Prostate gland (tissue), 2 donors: ENCODE data around the gene PTGS2. TPM values are rescaled to one million over a fixed set of nuclear protein-coding genes. Genes with fewer than 3 reads are reported as not detected.
"Not testable (repeated sequence)": the region's sequence is repeated elsewhere in the genome, so short reads cannot be mapped to it uniquely, and the experiment has no call there.

Source experiments
- DNase-seq: peaks from one replicate; pipeline ENCODE4 v3.0.0-alpha.2; 2019; ENCODE audit warnings: low spot score
- H3K27ac ChIP-seq, 2 donors: fragments of 200-600 bp; sonication (generic); 2 replicates each; pipeline ENCODE4 v1.5.1; 2017 to 2019
- H3K27me3 ChIP-seq: fragments of 200-600 bp; sonication (generic); replicated peaks from 2 replicates; pipeline ENCODE4 v1.5.1; 2019; ENCODE audit not compliant: insufficient read depth
- H3K36me3 ChIP-seq, 2 donors: fragments of 200-600 bp; sonication (generic); 1 replicate in 1 of 2; 2 replicates in 1 of 2; pipeline versions ENCODE4 v1.5.1 to v1.8.1; 2017 to 2019
- H3K4me1 ChIP-seq: fragments of 200-600 bp; sonication (generic); replicated peaks from 2 replicates; pipeline ENCODE4 v1.5.1; 2019
- H3K4me3 ChIP-seq, 2 donors: fragments of 200-600 bp; sonication (generic); 2 replicates each; pipeline ENCODE4 v1.5.1; 2017 to 2019
- H3K9me3 ChIP-seq: fragments of 200-600 bp; sonication (generic); 2 replicates; pipeline ENCODE4 v1.5.1; 2017
- POLR2A ChIP-seq: fragments of 450-650 bp; IDR thresholded peaks from one replicate; pipeline ENCODE4 v1.6.1; 2016; ENCODE audit warnings: antibody characterized with exemption, mild to moderate bottlenecking
- POLR2AphosphoS5 ChIP-seq: sonication (generic); formaldehyde crosslinking; IDR thresholded peaks from one replicate; pipeline ENCODE4 v1.6.1; 2017; ENCODE audit warnings: antibody characterized with exemption
- WGBS: methylation state at CpG from one replicate; pipeline ENCODE4 v1.1.5; 2018; 5-methylcytosine and 5-hydroxymethylcytosine counted together
- intact Hi-C: fragments of 100-400 bp; cut with DNase I; formaldehyde crosslinking; loops from one replicate; pipeline ENCODE4 v1.14.2; 2022
- total RNA-seq, 2 donors: library from RNA; depleted of rRNA; stranded (reverse); fragments of >200 nt; gene quantifications; one replicate each; pipeline ENCODE4 v1.1.0, GENCODE V29; 2016
- TF ChIP-seq, protein P1 (sequence below), 4 experiments: fragments of 200-600 bp in 2 of 4; fragments of 450-650 bp in 2 of 4; sonication (generic) in 2 of 4; IDR thresholded peaks; 1 replicate in 3 of 4; 2 replicates in 1 of 4; pipeline ENCODE4 v1.5.1; 2016 to 2019; ENCODE audit warnings: antibody characterized with exemption in 4 of 4, mild to moderate bottlenecking in 2 of 4, moderate library complexity in 2 of 4

PTGS2 gene
- total RNA-seq, 2 donors from 2014 or later = 11.2 to 14.3 TPM

DNA sequence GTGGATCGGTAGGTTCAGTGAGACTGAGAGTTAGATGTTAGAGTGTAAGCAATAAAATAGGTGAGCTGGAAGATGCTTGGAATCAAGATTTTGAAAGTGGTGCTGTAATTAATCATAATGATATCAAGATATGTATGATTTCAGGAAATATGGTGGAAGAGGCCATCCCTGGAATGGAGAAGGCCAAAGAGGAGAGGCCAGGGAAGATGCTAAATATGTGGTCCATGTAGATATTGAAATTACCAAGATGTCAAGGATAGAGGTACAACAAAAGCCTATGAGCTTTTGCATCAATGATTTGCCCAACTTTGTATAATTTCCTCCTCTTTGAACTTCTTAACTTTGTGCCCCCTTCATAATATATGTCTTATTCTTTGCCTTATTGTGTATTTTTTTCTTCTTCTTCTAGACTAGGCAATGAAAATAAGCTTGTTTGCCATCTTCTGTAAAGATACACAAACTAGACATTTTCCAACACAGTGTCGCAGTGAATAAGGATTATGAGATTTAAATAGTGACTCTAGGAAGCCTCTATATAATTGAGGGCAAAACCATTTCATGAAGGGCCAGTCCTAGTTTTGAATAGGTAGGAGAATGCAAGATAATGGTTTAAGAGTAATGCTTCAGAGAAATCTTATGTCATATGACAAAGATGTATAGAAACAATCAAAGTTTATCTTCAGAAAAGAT lies 8.9 kb downstream of the PTGS2 start:
- intact Hi-C loops = no loop called here
- 80% methylated on average over 2 of the region's 2 CpGs for WGBS
- Histone ChIP-seq H3K4me1 (no peaks in the 10 kb centered on the region), H3K36me3 (no peaks in the 10 kb centered on the region), H3K27me3 (no peaks in the 10 kb centered on the region), H3K4me3 (no peak overlapping the region), H3K27ac (no peak overlapping the region), H3K9me3 (no peaks in the 10 kb centered on the region)
- no peak for DNase-seq
- TF ChIP-seq POLR2AphosphoS5 (no peak), POLR2A (no peak)
- TF ChIP-seq, protein P1, sequence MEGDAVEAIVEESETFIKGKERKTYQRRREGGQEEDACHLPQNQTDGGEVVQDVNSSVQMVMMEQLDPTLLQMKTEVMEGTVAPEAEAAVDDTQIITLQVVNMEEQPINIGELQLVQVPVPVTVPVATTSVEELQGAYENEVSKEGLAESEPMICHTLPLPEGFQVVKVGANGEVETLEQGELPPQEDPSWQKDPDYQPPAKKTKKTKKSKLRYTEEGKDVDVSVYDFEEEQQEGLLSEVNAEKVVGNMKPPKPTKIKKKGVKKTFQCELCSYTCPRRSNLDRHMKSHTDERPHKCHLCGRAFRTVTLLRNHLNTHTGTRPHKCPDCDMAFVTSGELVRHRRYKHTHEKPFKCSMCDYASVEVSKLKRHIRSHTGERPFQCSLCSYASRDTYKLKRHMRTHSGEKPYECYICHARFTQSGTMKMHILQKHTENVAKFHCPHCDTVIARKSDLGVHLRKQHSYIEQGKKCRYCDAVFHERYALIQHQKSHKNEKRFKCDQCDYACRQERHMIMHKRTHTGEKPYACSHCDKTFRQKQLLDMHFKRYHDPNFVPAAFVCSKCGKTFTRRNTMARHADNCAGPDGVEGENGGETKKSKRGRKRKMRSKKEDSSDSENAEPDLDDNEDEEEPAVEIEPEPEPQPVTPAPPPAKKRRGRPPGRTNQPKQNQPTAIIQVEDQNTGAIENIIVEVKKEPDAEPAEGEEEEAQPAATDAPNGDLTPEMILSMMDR (IDR thresholded peaks at IDR 0.05) = no peak

DNA sequence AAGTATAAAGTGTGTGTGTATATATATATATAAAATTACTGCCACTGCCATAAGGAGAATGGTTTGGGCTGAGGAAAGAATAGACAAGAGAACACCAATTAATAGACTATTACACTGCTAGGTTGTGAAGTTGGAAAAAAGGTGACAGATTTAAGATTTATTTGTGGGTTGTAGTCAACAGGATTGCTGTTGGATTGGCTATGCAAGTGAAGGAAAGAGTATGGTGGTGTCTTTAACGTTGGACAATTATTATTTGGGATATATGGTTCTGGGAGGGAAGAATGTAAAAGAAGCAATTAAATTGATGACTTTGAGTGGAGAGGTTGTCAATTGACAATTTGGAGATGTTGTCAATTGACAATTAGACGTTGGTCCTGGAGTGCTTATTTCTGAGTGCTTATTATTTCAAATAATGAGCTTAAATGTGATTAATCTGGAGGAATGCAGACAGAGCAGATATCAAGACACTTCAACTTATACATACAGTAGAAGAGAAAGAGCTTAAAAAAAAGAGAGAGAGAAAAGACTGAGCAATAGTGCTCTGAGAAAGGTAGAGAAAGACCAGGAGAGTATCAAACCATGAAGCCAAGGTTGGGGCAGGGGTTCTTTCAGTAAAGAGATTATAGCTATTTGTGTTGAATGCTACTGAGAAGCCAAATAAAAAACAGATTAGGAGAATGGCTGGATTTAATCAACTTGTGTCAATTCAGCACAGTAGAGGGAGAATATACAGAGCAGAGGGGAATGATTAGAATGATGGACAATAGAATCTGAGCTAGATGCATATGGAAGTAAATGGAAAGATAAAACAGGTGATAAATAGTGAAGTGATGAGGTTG lies 9.7 kb downstream of the PTGS2 start:
- no peaks in the 10 kb centered on the region for H3K36me3 ChIP-seq
- no peaks in the 10 kb centered on the region for H3K27me3 ChIP-seq
- intact Hi-C loops = no loop called here
- WGBS = 68% methylated on average over 2 of the region's 2 CpGs
- H3K9me3 ChIP-seq = no peaks in the 10 kb centered on the region
- no peak for DNase-seq
- H3K4me1 ChIP-seq = no peaks in the 10 kb centered on the region
- TF ChIP-seq POLR2A (no peak), POLR2AphosphoS5 (no peak)
- TF ChIP-seq, protein P1 (IDR thresholded peaks at IDR 0.05) = no peak
- no peak overlapping the region for H3K4me3 ChIP-seq
- no peak overlapping the region for H3K27ac ChIP-seq

DNA sequence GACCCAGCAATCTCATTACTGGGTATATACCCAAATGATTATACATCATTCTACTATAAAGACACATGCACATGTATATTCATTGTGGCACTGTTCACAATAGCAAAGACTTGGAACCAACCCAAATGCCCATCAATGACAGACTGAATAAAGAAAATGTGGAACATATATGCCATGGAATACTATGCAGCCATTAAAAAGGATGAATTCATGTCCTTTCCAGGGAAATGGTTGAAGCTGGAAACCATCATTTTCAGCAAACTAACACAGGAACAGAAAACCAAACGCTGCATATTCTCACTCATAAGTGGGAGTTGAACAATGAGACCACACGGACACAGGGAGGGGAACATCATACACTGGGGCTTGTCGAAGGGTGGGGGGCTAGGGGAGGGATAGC lies 10.4 kb downstream of the PTGS2 start:
- intact Hi-C loops, H3K4me1 ChIP-seq, H3K9me3 ChIP-seq, H3K27me3 ChIP-seq, DNase-seq, H3K27ac ChIP-seq, H3K36me3 ChIP-seq, H3K4me3 ChIP-seq: not testable (repeated sequence)
- 94% methylated on average over 3 of the region's 3 CpGs for WGBS

DNA sequence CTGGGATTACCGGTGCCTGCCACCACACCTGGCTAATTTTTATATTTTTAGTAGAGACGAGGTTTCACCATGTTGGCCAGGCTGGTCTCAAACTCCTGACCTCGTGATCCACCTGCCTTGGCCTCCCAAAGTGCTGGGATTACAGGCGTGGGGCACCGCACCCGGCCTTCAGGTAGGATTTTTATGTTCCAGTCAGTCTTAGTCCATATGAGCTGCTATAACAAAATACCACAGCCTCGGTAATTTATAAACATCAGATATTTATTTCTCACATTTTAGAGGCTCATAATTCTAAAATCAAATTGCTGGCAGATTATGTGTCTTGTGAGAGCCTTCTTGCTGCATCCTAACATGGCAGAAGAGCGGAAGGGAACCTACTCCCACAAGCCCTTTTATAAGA lies 16.0 kb downstream of the PTGS2 start:
- DNase-seq, H3K4me1 ChIP-seq, H3K27me3 ChIP-seq, H3K27ac ChIP-seq, H3K9me3 ChIP-seq, H3K36me3 ChIP-seq, intact Hi-C loops, H3K4me3 ChIP-seq: not testable (repeated sequence)
- 92% methylated on average over 8 of the region's 8 CpGs for WGBS

DNA sequence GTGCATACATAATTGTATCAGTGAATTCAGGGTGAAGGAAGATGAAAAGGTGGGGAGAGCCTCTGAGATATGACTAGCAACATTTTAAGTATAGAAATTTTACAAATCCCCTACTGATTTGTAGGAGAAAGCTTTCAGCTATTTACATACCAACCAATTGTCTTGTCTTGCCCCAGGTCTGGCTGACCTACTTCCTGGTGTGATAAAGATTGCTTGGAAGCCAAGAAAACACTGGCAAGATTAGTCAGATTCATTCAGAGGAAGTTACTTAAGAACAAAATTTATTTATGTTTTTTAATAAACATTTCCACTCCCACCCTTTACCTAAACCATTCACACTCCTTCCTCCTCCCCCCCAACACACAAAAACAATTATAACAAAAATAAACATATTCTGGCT lies 17.5 kb downstream of the PTGS2 start:
- no peaks in the 10 kb centered on the region for H3K4me1 ChIP-seq
- no peak for TF ChIP-seq POLR2AphosphoS5
- TF ChIP-seq POLR2A = no peak
- TF ChIP-seq, protein P1 (IDR thresholded peaks at IDR 0.05) = no peak

DNA sequence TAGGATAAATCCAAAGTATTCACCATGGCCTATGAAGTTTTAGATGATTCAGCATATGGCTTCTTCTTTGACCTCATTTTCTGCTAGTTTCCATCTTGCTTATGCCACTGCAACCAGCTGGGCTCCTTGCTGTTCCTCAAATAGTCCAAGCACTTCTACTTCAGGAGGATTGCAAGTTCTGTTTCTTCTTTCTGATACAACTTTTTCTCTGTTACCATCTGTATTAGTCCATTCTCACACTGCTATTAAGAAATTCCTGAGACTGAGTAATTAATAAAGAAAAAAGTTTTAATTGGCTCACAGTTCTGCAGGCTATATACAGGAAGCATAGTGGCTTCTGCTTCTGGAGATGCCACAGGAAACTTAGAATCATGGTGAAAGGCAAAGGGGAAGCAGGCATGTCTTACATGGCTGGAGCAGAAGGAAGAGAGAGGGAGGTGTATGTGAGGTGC lies 20.3 kb downstream of the PTGS2 start:
- DNase-seq = no peak
- intact Hi-C loops = no loop called here
- H3K4me1 ChIP-seq = no peaks in the 10 kb centered on the region
- H3K36me3 ChIP-seq = no peaks in the 10 kb centered on the region
- TF ChIP-seq POLR2A (no peak), POLR2AphosphoS5 (no peak)
- TF ChIP-seq, protein P1 (IDR thresholded peaks at IDR 0.05) = no peak
- H3K9me3 ChIP-seq = no peaks in the 10 kb centered on the region
- H3K27me3 ChIP-seq = no peaks in the 10 kb centered on the region
- H3K4me3 ChIP-seq = no peak overlapping the region
- H3K27ac ChIP-seq = no peak overlapping the region

More for the DNA sequence above, 17.5 kb downstream of the PTGS2 start:
- intact Hi-C loops = no loop called here
- H3K27ac ChIP-seq = no peak overlapping the region
- H3K4me3 ChIP-seq = no peak overlapping the region
- DNase-seq = no peak
- no peaks in the 10 kb centered on the region for H3K36me3 ChIP-seq
- no peaks in the 10 kb centered on the region for H3K27me3 ChIP-seq
- no peaks in the 10 kb centered on the region for H3K9me3 ChIP-seq
